HCT116 (cell line): Measurements from ENCODE around the gene NAV3. TPM values are rescaled to one million over a fixed set of nuclear protein-coding genes. Genes with fewer than 3 reads are reported as not detected.

Source experiments
- ATAC-seq: fragments of 200-7000 bp; cut with Tn5 transposase; 2 replicates; pipeline ENCODE4 v1.9.1; 2020; ENCODE audit warnings: mild to moderate bottlenecking, moderate library complexity
- BruUV-seq: library from RNA; stranded (reverse); fragments of 400-500 nt; replicated peaks from 2 replicates; lab custom pipeline; 2021; lab: Mats Ljungman, UMichigan
- CTCF ChIA-PET: fragments of 300-600 bp; sonication (Branson Sonifier 250); formaldehyde crosslinking; loops from one replicate; lab custom pipeline; 2021; ENCODE audit warnings: antibody characterized with exemption; lab: Charles Lee
- POLR2A ChIA-PET: fragments of 300-600, 350-600 bp; sonication (Branson Sonifier 250); formaldehyde crosslinking; loops from one replicate; lab custom pipeline; 2021; ENCODE audit warnings: antibody characterized with exemption; lab: Charles Lee
- RAD21 ChIA-PET, 2 experiments: fragments of 300-600 bp; sonication (Branson Sonifier 250); formaldehyde crosslinking; loops; one replicate each; lab custom pipeline; 2023; ENCODE audit warnings: low total read pairs in 2 of 2; ENCODE audit not compliant: uncharacterized antibody in 2 of 2, unreplicated experiment in 2 of 2, low non-redundant PET in 1 of 2; lab: Charles Lee
- DNase-seq: peaks from one replicate; pipeline ENCODE4 v3.0.0-alpha.2; 2010; ENCODE audit warnings: low read depth, low spot score
- H2AFZ ChIP-seq: fragments of 200-600 bp; shearing (Covaris generic), sonication (generic); 2 replicates; pipeline ENCODE4 v1.6.1; 2017; ENCODE audit warnings: low read depth, mixed run types, mixed read lengths, antibody characterized with exemption, low read length; ENCODE audit not compliant: poor library complexity, severe bottlenecking
- H3K27ac ChIP-seq: 2 replicates; pipeline ENCODE4 v1.5.1; 2012; ENCODE audit warnings: low read depth, low read length
- H3K27me3 ChIP-seq: fragments of 200-600 bp; sonication (generic); 2 replicates; pipeline ENCODE4 v1.6.1; 2016; ENCODE audit warnings: mixed run types, low read length, mixed read lengths; ENCODE audit not compliant: insufficient read depth
- H3K36me3 ChIP-seq, 2 experiments: fragments of 200-500 bp in 1 of 2; fragments of 200-600 bp in 1 of 2; sonication (Bioruptor generic) in 1 of 2; sonication (generic) in 1 of 2; 2 replicates each; pipeline versions ENCODE4 v1.5.1 to v1.6.1; 2014 to 2016; ENCODE audit warnings: low read length in 2 of 2, inconsistent platforms in 1 of 2, mixed read lengths in 1 of 2, mixed run types in 1 of 2; ENCODE audit not compliant: insufficient read depth in 2 of 2, control insufficient read depth in 1 of 2
- H3K4me1 ChIP-seq, 2 experiments: fragments of 200-600 bp in 1 of 2; sonication (generic) in 1 of 2; 2 replicates each; pipeline versions ENCODE4 v1.5.1 to v1.6.1; 2012 to 2017; ENCODE audit warnings: low read length in 2 of 2, inconsistent platforms in 1 of 2, mild to moderate bottlenecking in 1 of 2, mixed read lengths in 1 of 2, mixed run types in 1 of 2, moderate library complexity in 1 of 2; ENCODE audit not compliant: insufficient read depth in 2 of 2, control insufficient read depth in 1 of 2
- H3K4me2 ChIP-seq: fragments of 200-600 bp; sonication (generic); 2 replicates; pipeline ENCODE4 v1.6.1; 2017; ENCODE audit warnings: mixed run types, low read length, mixed read lengths
- H3K4me3 ChIP-seq, 2 experiments: fragments of 200-600 bp in 1 of 2; sonication (generic) in 1 of 2; replicated peaks in 1 of 2; 2 replicates each; pipeline ENCODE4 v1.5.1; 2011 to 2016; ENCODE audit warnings: low read length in 2 of 2, control low read depth in 1 of 2, low read depth in 1 of 2, mild to moderate bottlenecking in 1 of 2, mixed read lengths in 1 of 2, mixed run types in 1 of 2
- H3K79me2 ChIP-seq: fragments of 200-600 bp; sonication (generic); 2 replicates; pipeline ENCODE4 v1.6.1; 2017; ENCODE audit warnings: mild to moderate bottlenecking, mixed run types, low read length, moderate library complexity, mixed read lengths; ENCODE audit not compliant: insufficient read depth
- H3K9ac ChIP-seq: fragments of 200-600 bp; sonication (generic); 2 replicates; pipeline ENCODE4 v1.6.1; 2016; ENCODE audit warnings: low read length, mixed read lengths
- H3K9me2 ChIP-seq: fragments of 200-600 bp; sonication (generic), shearing (Covaris generic); 2 replicates; pipeline ENCODE4 v1.6.1; 2017; ENCODE audit warnings: mixed run types, mild to moderate bottlenecking, moderate library complexity; ENCODE audit not compliant: insufficient read depth
- H3K9me3 ChIP-seq, 2 experiments: fragments of 200-500 bp in 1 of 2; fragments of 200-600 bp in 1 of 2; sonication (Bioruptor generic) in 1 of 2; sonication (generic) in 1 of 2; 2 replicates each; pipeline ENCODE4 v1.6.1; 2014 to 2017; ENCODE audit warnings: low read length in 2 of 2, mixed read lengths in 2 of 2, inconsistent platforms in 1 of 2, low read depth in 1 of 2, mild to moderate bottlenecking in 1 of 2, mixed run types in 1 of 2, moderate library complexity in 1 of 2; ENCODE audit not compliant: control insufficient read depth in 1 of 2, insufficient read depth in 1 of 2
- H4K20me1 ChIP-seq: fragments of 200-600 bp; sonication (generic), shearing (Covaris generic); 2 replicates; pipeline ENCODE4 v1.6.1; 2017; ENCODE audit warnings: mixed run types, mild to moderate bottlenecking, moderate library complexity; ENCODE audit not compliant: insufficient read depth
- CTCF ChIP-seq, 3 experiments: fragments of 200-600 bp in 1 of 3; sonication (generic) in 1 of 3; IDR thresholded peaks in 2 of 3; conservative IDR thresholded peaks in 1 of 3; 2 replicates each; pipeline ENCODE4 v1.5.1; 2012 to 2017; ENCODE audit warnings: low read depth in 2 of 3, low read length in 2 of 3, antibody characterized with exemption in 1 of 3, borderline replicate concordance in 1 of 3, control low read depth in 1 of 3, mild to moderate bottlenecking in 1 of 3, mixed read lengths in 1 of 3, mixed run types in 1 of 3, moderate library complexity in 1 of 3; ENCODE audit not compliant: insufficient read depth in 1 of 3
- JUND ChIP-seq: IDR thresholded peaks from 2 replicates; pipeline ENCODE4 v1.6.1; 2012
- RAD21 ChIP-seq: IDR thresholded peaks from 2 replicates; pipeline ENCODE4 v1.6.1; 2012; ENCODE audit warnings: low read depth, mild to moderate bottlenecking
- REST ChIP-seq: IDR thresholded peaks from 2 replicates; pipeline ENCODE4 v1.6.1; 2012; ENCODE audit warnings: low read depth
- intact Hi-C: fragments of 100-400 bp; cut with micrococcal nuclease; formaldehyde crosslinking; loops from 2 replicates; pipeline ENCODE4 v1.10.0; 2022
- total RNA-seq: library from RNA; stranded (reverse); gene quantifications from one replicate; pipeline ENCODE4 v1.2.1, GENCODE V29; 2021; ENCODE audit not compliant: unreplicated experiment

NAV3 gene
- total RNA-seq, 1 experiment from 2014 or later, result 7.8 TPM

- Histone ChIP-seq H3K36me3 (no peaks in the 10 kb centered on the region), H3K27ac (no peak overlapping the region), H3K9me3 (no peaks in the 10 kb centered on the region), H2AFZ (no peak overlapping the region), H3K9ac (no peak overlapping the region), H3K4me2 (no peak overlapping the region), H3K79me2 (no peaks in the 10 kb centered on the region), H3K4me3 (no peak overlapping the region), H3K9me2 (no peaks in the 10 kb centered on the region), H4K20me1 (no peaks in the 10 kb centered on the region), H3K4me1 (no peaks in the 10 kb centered on the region), H3K27me3 (no peaks in the 10 kb centered on the region)
- ATAC-seq, result peak; percentile 63; the same call in 1 of the 2 replicates
- ChIA-PET CTCF (interaction anchor here (0.5 to 2.7 kb wide), 11 partner anchors 9 to 1401 kb away, joined by 3 to 9 read pairs (median 3); no protein-coding TSS in a partner anchor), POLR2A (no interaction called here), RAD21 (interaction anchor here in 1 of 2 experiments (0.5 kb wide), 1 partner anchor 1030 kb away, joined by 3 read pairs; no protein-coding TSS in a partner anchor)
- BruUV-seq, result no TSS peak
- TF ChIP-seq CTCF (IDR thresholded peaks at IDR 0.05 in 2 of 3, conservative IDR thresholded peaks at IDR 0.05 in 1 of 3; ENCODE audit: borderline replicate concordance in 1 of 3, insufficient read depth in 1 of 3, low read depth in 2 of 3, low read length in 2 of 3) (peak; percentile 45 to 72 (median 60); a peak in 5 of 6 replicates), REST (no peak), JUND (no peak), RAD21 (peak; percentile 67)
- intact Hi-C loops, result loop anchor here (10.0 kb wide), 2 partner anchors 858 to 1018 kb away; no protein-coding TSS in a partner anchor
- DNase-seq, result peak; percentile 27
These were observed 315.7 kb downstream of the NAV3 start for GRCh38 chr12:78146365-78146772.
